HG03558 (cell line): ENCODE data around the gene CPED1.
A peak's percentile ranks its signal among the peaks of the same experiment; 100 is the strongest.

Experiments used
- ATAC-seq: cut with Tn5 transposase; IDR thresholded peaks from one replicate; pipeline ENCODE4 v1.9.1; 2021; ENCODE audit warnings: moderate number of reproducible peaks; ENCODE audit not compliant: unreplicated experiment; ENCODE audit errors: extremely low read depth

CPED1 gene

DNA sequence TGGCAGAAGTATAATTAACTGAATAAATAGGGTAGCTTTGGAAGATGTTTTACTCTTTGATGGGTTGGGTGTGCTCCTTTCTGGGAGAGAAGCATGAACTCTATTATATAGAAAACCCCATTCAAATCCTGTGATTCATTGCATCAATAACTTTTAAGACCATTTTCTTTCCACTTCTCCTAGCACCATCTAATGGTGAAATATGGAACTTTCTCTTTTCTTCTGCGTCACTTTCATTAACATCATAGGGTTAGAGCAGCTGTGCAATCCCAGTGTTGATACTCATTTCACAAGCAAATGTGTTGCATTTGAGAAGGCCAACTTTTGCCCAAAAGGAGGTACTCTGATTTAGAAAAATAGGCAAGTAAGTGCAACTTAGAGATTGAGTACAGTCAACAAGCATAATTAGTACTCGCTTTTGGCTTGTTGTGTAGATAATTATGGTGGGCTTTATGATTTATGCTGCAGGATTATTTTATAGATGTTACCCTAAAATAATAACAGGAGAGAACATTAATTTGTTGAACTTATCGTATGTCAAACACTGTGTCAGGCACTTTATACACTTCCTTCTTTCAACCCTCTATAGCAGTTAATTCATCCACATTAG is 92.9 kb downstream of the CPED1 start:
- peak; percentile 83 for ATAC-seq

DNA sequence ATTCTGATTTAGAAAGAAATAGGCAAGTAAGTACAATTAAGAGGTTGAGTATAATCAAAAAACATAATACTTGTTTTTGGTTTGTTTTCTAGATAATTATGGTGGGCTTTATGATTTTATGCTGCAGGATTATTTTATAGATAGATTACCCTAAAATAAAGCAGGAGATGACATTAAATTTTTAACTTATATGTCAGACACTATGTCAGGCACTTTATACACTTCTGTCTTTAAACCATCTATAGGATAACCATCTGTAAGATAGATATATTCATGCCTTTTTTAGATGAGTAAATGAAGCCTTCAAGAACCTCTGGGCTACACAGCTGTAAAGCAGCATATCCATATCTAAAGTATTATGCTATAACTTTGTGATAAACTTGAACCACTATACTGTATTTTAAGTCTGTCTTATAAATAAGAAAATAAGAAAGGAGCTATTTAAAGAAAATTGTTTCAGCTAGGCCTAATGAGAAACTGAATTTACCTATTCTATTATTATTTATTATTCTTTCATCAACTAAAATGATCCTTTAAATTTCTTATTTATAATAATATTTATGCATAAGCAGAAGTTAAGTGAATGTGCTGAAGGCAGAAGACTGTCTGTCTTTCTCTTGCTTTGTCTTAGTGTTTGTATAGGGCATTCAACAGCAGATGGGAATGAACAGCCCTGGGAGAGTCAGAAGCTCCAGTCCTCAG is 94.0 kb downstream of the CPED1 start:
- no peak for ATAC-seq

DNA sequence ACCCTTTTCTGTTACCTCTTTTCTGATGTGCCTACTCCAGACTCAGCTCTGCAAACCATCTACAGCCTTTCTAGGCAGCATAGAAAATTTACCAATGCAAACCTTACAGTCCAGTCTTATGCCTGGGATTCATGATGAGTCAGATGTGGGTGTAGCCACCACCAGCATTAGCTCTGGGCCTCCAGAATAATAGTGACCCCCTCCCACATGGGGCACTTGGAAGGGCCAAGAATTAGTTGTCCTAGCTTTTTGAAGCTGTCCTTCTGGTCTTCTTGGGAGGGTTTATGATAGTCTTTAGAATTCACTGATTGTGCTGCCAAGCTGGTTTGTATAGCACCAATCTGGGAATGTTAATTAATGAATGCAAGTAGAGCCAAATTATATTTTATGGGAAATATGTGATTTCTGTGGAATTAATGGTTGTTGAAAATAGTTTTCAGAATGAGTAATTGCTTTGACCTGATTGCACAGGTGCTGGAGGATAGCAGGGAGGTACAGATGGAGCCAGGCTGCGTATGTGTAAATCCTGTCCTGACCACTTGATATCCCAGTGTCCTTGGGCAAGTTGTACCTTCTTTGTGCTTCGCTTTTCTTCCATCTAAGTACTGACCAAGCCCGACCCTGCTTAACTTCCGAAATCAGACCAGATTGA is 94.8 kb downstream of the CPED1 start:
- no peak for ATAC-seq

DNA sequence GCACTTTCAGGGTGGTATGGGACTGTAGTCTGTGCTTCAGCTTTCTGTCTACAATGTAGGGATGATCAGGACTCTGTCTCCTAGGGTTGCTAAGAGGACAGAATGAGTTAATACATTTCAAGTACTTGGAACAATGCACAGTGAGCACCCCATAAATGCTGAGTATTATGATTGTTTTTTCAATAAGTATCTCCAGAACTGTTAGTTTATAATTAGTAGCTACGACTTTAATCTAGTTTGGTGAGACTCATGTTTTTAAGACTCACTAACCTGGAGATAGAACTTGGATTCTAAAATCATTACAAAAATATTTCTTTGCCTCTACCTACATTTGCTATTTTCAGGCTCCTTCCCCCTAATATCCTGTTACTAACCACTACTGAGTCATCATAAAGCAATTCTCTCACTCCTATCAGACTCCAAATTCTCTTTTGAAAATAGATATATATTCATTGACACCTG is 95.3 kb downstream of the CPED1 start:
- ATAC-seq: no peak

DNA sequence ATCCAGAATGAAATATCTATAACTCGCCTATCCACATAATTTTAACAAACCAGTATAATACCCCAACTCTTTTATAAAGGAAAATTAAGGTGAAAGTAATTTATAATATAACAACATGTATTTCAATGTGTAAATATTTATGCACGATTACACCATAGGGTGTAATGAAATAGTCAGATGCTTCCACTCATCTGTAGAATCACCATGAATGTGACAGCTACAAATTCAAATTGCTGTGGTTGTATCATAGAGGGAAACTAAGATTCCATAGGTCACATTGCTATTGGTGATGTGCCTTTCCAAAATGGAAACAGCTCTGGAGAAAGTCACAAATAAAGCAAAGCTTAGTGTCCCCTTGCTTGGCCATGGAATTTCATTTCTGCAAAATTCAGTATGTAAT is 95.7 kb downstream of the CPED1 start:
- ATAC-seq: no peak

DNA sequence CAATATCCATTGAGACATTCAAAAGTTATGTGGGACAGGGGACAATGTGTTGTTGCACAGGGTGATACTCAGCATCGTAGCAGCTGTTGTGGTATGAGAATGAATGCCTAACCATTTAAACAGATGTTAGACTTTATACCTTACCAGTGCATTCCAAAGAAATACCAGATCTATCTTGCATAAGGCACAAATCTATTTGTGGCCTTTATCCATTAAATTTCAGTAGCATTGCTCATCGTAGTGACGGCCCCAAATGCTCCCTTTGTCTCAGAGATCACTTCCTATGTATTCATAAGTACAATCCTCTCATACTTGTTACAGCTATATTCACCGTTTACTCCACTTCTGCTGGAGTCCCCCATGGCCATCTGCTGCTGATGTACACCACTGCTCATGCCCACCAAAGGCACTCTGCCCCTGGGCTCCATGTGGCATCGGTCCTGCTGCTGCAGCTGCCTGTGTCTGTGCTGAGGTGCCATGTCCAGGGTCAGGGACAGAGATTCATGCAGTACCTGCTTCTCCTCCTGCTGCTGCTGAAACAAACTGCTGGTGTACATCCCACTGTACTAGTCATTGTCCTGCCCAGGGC is 96.3 kb downstream of the CPED1 start:
- no peak for ATAC-seq

DNA sequence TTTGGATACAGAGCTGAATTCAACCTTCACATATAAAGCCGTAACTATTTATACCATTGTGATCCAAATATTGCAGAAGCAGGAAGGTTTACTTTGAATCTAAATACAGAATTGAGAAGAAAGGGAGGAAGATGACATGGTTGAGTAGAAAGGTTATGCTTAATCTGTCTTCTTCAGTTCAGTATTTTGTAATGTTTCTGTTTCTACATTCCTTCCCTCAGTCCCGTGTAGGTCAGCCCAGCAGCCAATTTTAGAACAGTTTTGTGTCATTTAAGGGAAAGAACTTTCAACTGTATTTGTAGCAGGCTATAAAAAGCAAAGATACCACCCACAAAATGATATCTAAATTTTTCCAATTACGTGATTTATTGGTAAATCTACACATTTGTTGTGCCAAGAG is 97.4 kb downstream of the CPED1 start:
- ATAC-seq: no peak

DNA sequence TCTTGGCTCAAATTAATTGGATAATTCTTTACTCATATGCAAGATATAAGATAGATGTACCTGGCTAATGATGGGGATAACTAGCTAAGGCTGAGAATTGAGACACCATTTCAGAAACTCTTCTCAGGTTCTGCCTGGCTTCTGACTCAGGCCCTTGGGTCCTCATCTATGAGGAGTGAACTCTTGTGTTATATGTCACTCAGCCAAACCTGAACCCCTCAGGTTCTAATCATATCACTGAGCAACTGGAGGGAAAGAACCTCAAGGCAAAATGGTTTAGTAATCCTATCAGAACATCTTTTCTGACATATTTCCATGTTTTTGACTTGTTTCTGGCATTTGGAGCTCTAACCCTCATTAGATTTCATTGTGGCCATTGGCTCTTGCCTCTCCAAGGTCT is 100.4 kb downstream of the CPED1 start:
- no peak for ATAC-seq

DNA sequence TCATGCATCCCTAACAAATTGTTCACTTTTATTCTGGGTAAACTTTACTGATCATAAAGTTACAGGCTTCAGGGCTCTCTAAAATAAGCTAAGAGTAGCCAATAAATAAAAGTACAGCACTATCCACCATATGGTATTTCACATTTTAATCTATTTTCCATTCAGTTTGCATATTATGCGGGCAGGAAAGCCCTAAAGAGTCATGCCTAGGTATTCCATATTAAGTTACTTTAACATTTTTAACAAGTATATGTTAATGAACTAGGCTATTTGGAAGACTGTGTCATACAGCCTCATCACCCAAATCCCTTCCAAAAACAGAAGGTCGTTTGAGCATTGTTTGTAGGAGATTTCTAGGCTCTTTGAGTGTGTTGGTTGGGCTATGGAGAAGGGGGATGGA is 106.3 kb downstream of the CPED1 start:
- ATAC-seq: no peak

DNA sequence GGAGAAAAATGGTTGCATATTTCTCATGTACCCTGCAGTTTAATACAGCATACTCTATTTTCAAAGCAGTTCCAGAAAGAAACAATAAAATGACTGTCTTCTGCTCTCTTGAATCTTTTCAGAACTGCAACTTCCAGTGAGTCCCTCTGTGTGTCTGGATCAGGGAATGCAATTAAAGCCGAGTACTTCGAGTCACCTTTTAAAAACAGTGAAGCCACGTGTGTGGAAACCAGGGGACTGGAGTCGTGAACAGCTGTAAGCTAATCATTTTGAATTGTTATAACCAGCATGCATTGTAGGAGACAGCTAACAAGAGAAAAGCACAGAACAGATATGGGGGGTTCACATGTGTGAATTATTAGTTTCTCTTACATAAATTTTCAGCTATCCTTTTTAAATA is 109.1 kb downstream of the CPED1 start:
- no peak for ATAC-seq

DNA sequence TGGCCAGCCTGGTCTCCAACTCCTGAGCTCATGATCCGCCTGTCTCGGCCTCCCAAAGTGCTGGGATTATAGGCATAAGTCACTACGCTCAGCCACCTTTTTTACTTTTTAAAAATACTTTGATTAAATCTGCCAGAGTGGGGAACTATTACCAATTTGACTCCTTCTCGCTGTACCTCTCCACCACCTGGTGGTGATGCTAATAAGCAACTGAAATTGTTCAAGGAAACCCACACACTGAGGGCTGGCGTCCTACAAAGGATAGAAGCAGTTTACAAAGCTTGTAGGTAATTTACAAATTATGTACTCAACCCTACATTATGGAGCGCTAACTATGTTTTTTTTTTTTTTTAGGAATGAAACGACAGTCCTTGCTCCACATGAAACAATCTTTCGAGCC is 111.1 kb downstream of the CPED1 start:
- ATAC-seq: no peak

DNA sequence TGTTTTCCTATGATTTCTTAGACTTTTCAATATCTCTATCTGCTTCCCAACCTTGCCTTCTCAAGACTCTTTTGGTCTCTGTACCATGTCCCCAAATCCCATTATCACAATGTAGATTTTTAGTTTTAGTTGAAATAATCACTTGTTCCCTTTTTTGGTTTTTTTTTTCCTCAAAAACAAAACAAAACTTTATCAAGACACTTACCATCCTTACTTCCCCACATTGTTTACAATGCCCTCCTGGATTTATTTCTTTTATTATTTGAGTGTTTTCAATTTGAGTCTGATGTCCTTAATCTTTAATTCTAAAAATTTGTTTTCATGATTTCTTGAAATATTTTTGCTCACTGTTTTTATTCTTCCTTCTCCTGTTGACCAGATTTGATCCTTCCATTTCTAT is 112.6 kb downstream of the CPED1 start:
- ATAC-seq: no peak

DNA sequence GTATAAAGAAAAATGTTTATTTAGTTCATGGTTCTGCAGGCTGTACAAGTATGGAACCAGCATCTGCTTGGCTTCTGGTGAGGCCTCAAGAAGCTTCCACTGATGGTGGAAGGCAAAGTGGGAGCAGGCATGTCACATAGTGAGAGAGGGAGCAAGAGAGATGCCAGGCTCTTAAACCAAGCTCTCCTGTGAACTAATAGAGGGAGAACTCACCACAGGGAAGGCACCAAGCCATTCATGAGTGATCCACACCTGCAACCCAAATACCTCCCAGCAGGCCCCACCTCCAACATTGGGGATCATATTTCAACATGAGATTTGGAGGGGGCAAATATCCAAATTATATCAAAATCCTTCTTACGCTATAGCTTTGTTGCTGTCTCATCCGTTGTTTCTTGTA is 113.1 kb downstream of the CPED1 start:
- ATAC-seq: no peak

DNA sequence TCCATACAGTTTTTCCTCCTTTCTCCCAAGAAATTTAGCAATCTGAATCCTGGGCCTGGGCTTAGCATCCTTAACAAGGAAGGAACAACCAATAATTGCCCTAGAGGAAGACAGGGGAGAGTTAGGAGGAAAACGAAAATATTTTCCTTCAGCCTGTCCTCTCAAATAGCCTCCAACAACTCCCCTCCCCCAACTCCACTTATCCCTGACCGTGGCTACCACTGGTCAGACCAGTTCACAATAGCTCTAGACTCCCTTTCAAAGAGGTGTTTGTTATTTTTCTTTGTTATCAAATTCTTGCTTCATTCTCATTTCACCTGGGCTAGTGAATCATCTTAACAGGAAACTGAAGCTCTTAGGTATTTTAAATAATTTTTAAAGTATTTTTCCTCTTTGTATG is 114.1 kb downstream of the CPED1 start:
- ATAC-seq: no peak

DNA sequence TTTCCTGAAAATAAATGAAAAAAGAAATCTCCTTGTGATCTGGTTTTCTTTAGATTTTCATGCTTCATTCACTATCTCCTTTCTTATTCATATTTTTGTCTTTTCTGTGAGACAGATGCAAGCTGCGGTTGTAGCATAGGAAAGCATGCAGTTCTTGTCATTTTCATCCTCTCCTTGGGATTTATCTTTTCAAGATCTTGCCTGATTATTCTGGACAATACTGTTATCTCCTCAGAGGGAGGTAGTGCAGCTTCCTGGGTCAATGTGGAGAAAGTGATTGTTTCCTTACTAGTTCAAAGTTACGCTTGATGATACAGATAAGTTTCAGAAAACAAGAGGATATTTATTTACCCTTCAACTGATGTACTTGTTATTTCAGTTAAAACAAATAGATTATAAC is 114.6 kb downstream of the CPED1 start:
- ATAC-seq: no peak

DNA sequence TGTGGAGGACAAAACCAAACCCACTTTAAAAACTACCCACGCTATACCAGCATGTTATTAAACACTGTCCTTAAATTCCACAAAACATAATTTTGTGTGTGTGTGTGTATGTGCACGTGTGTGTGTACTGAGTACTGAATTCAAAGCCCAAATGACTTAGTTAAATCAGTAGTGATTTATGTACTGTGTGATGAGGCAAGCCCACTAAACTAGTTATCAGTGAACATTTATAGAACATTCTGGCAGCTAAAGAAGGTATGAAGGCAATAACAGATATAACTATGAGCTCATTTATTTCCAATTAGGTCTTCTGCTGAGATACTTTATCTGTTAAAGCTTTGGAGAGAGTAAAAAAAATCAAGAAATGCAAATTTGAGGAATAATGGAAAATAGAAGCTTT is 115.1 kb downstream of the CPED1 start:
- ATAC-seq: no peak

DNA sequence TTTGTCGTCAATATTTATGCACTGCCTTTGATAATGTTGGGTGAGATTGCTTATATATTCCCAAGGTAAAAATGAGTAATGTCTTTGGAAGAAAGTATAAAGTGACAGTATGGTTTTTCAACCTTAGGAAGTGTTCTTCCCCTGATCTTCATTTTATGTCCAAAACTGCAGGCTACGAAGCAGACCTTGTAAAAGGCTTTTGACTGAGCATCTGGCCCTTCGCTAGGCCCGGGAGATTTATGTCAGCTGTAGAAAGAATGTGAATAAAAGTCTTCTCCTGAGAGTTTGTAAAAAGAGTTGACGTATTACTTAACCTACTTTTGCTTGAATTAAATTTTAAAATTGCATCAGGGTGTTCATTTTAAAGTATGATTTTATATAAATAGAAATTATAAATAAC is 116.8 kb downstream of the CPED1 start:
- no peak for ATAC-seq

DNA sequence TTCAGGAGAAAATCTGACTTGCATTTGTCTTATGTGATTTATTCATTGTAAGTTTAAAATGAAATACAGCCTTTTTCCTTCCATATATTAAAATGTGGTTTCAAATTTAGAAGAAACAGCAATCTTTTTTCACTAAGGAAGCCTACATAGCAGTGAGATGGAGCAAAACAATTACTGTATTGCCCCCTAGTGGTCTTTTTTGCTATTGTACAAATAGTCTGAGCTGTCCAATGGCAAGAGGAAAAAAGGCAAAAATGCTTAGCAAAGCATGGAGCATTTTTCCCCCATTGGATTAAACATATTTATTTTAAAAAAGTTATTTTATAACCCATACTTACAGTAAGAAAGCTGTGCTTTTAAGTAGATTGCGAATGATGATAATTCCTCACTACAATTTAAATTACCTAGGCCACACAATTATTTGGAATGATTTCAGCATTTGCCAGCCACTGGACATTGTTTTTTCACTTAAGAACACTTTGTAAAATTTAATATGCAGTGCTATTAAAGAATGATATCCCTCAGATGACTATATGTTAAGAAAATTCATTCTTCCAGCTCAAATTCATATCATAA is 119.5 kb downstream of the CPED1 start:
- peak; percentile 81 for ATAC-seq

DNA sequence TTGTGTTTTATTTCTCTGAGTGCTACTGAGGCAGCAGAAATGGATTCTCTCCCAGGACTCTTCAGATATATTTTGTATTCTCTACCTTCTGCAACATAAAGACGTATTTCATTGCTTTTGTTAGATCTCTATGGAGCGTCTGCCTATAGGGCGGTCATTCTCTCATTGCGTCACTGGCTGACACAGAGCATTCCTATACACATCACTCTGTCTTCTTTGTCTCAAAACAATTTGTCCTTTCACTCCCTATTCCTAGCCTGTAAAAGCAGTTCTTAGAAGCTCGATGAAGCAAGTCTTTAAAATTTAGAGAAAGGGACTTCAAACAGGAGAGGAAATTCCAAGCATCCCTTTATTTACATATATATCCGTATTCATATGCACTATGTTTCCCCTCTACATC is 120.6 kb downstream of the CPED1 start:
- no peak for ATAC-seq

DNA sequence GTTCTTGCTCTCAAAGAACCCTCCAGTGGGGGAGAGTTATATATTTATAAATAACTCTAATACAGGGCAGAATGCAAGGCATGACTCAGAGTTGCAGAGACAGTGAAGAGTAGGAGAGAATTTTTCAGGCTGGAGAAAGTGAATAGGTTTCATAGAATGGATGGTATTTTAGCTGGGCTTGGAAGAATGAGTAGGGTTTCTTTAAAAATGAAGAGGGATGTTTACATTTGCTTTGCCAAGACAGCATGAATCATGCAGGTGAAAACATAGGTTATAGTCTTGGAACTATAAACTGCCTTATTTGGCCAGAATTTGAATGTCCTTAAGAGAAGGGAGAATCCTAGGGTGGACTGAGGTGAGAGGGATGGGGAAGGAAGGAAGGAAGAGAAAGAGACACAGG is 124.8 kb downstream of the CPED1 start:
- no peak for ATAC-seq

DNA sequence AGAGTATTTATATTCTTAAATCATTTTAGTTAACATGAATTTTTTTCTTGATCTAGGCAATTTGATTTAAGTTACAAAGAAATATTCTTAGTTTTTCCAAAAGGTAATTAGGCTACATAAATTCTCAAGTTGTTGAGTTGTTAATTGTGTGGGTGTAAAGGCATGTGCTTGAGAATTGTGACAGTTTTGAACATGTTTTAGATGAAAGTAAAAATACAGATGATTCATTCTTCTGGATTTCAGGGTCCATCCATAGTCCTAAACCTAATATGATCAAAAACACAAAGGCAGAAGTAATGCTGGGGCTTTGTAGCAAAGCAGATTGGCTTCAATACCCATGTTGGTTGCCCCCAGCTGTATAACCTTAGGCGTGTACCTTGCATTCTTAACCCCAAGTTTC is 127.9 kb downstream of the CPED1 start:
- no peak for ATAC-seq
